H1 (cell line): ENCODE measurements around the gene HDAC7. TPM values are rescaled to one million over a fixed set of nuclear protein-coding genes. Genes with fewer than 3 reads are reported as not detected.

ENCODE experiments used
- CTCF ChIA-PET: fragments of 300-600 bp; sonication (Branson Sonifier 250); formaldehyde crosslinking; loops from one replicate; lab custom pipeline; 2021; ENCODE audit not compliant: partially characterized antibody; lab: Charles Lee
- POLR2A ChIA-PET: fragments of 300-600 bp; sonication (Branson Sonifier 250); formaldehyde crosslinking; loops from one replicate; lab custom pipeline; 2021; ENCODE audit warnings: inconsistent platforms; ENCODE audit not compliant: partially characterized antibody; lab: Charles Lee
- DNase-seq, 2 experiments: peaks; one replicate each; pipeline versions ENCODE4 v3.0.0 to v3.0.0-alpha.2; 2010 to 2022; ENCODE audit warnings: low spot score in 2 of 2, low read depth in 1 of 2, mixed read lengths in 1 of 2
- FAIRE-seq: peaks from 2 replicates; lab custom pipeline; 2011; peaks lifted over from hg19 to GRCh38; lab: Jason Lieb, UNC
- H2AFZ ChIP-seq: 2 replicates; pipeline ENCODE4 v1.8.1; 2012; ENCODE audit warnings: low read length, inconsistent platforms
- H2AK5ac ChIP-seq: 2 replicates; pipeline ENCODE4 v1.6.1; 2013; ENCODE audit warnings: low read depth, low read length
- H2BK120ac ChIP-seq: replicated peaks from 2 replicates; pipeline ENCODE3; 2013; ENCODE audit warnings: low read depth, low read length, inconsistent platforms
- H2BK12ac ChIP-seq: 2 replicates; pipeline ENCODE4 v1.6.1; 2013; ENCODE audit warnings: low read depth, low read length
- H2BK15ac ChIP-seq: 2 replicates; pipeline ENCODE4 v1.6.1; 2013; ENCODE audit warnings: low read length
- H2BK20ac ChIP-seq: 2 replicates; pipeline ENCODE4 v1.6.1; 2013; ENCODE audit warnings: low read length
- H2BK5ac ChIP-seq: 2 replicates; pipeline ENCODE4 v1.6.1; 2013; ENCODE audit warnings: low read depth, low read length
- H3K14ac ChIP-seq: 2 replicates; pipeline ENCODE4 v1.6.1; 2013; ENCODE audit warnings: inconsistent platforms; ENCODE audit not compliant: insufficient read length
- H3K18ac ChIP-seq: 2 replicates; pipeline ENCODE4 v1.6.1; 2013; ENCODE audit warnings: low read length; ENCODE audit errors: extremely low read depth
- H3K23ac ChIP-seq: 2 replicates; pipeline ENCODE4 v1.6.1; 2013; ENCODE audit warnings: inconsistent platforms; ENCODE audit not compliant: insufficient read length
- H3K23me2 ChIP-seq: 2 replicates; pipeline ENCODE4 v1.6.1; 2013; ENCODE audit warnings: low read depth, low read length
- H3K27ac ChIP-seq: 2 replicates; pipeline ENCODE4 v1.6.1; 2011; ENCODE audit warnings: low read depth, low read length, inconsistent platforms
- H3K27me3 ChIP-seq, 4 experiments: replicated peaks in 1 of 4; 1 replicate in 1 of 4; 2 replicates in 3 of 4; pipeline versions ENCODE4 v1.6.1 to v1.8.1; 2011 to 2013; ENCODE audit warnings: low read length in 3 of 4, mild to moderate bottlenecking in 3 of 4, inconsistent platforms in 2 of 4, mixed read lengths in 2 of 4, moderate library complexity in 1 of 4; ENCODE audit not compliant: control insufficient read depth in 3 of 4, insufficient read depth in 3 of 4; ENCODE audit errors: extremely low read depth in 1 of 4
- H3K36me3 ChIP-seq, 4 experiments: 2 replicates each; pipeline versions ENCODE4 v1.6.1 to v1.8.1; 2011 to 2013; ENCODE audit warnings: mild to moderate bottlenecking in 4 of 4, low read length in 3 of 4, moderate library complexity in 2 of 4, control low read depth in 1 of 4, inconsistent platforms in 1 of 4; ENCODE audit not compliant: insufficient read depth in 4 of 4, control insufficient read depth in 2 of 4
- H3K4ac ChIP-seq: replicated peaks from 2 replicates; pipeline ENCODE3; 2013; ENCODE audit warnings: low read length, low read depth, mixed read lengths, inconsistent platforms; ENCODE audit not compliant: insufficient read length
- H3K4me1 ChIP-seq, 4 experiments: replicated peaks in 1 of 4; 1 replicate in 1 of 4; 2 replicates in 3 of 4; pipeline versions ENCODE4 v1.6.1 to v1.8.1; 2011 to 2013; ENCODE audit warnings: low read length in 3 of 4, inconsistent platforms in 2 of 4, mixed read lengths in 1 of 4; ENCODE audit not compliant: insufficient read depth in 4 of 4, control insufficient read depth in 3 of 4
- H3K4me2 ChIP-seq, 2 experiments: 2 replicates each; pipeline versions ENCODE4 v1.6.1 to v1.8.1; 2011 to 2013; ENCODE audit warnings: low read depth in 2 of 2, low read length in 2 of 2, control low read depth in 1 of 2, inconsistent platforms in 1 of 2, mild to moderate bottlenecking in 1 of 2; ENCODE audit not compliant: insufficient read depth in 1 of 2
- H3K4me3 ChIP-seq, 4 experiments: fragments of 200-600, 300-600 bp in 1 of 4; sonication (generic), shearing (Covaris generic), sonication (Bioruptor Twin) in 1 of 4; 2 replicates each; pipeline versions ENCODE4 v1.5.1 to v1.8.1; 2011 to 2016; ENCODE audit warnings: low read length in 4 of 4, low read depth in 3 of 4, control low read depth in 2 of 4, inconsistent platforms in 2 of 4, mild to moderate bottlenecking in 2 of 4, mixed read lengths in 1 of 4, moderate library complexity in 1 of 4; ENCODE audit not compliant: insufficient read depth in 2 of 4; ENCODE audit errors: extremely low read depth in 1 of 4
- H3K56ac ChIP-seq: replicated peaks from 2 replicates; pipeline ENCODE3; 2013; ENCODE audit warnings: low read depth, mild to moderate bottlenecking, mixed read lengths, low read length, inconsistent platforms; ENCODE audit not compliant: insufficient read length
- H3K79me1 ChIP-seq: 2 replicates; pipeline ENCODE4 v1.6.1; 2013; ENCODE audit warnings: low read depth, low read length, control low read depth
- H3K79me2 ChIP-seq, 2 experiments: 2 replicates each; pipeline versions ENCODE4 v1.6.1 to v1.8.1; 2012 to 2013; ENCODE audit warnings: low read length in 2 of 2, mild to moderate bottlenecking in 2 of 2, inconsistent platforms in 1 of 2; ENCODE audit not compliant: insufficient read depth in 2 of 2, control insufficient read depth in 1 of 2
- H3K9ac ChIP-seq, 4 experiments: replicated peaks in 1 of 4; 1 replicate in 1 of 4; 2 replicates in 3 of 4; pipeline versions ENCODE4 v1.6.1 to v1.8.1; 2011 to 2013; ENCODE audit warnings: low read depth in 3 of 4, low read length in 3 of 4, control low read depth in 2 of 4, mild to moderate bottlenecking in 2 of 4, moderate library complexity in 2 of 4, inconsistent platforms in 1 of 4; ENCODE audit errors: extremely low read depth in 1 of 4
- H3K9me3 ChIP-seq, 2 experiments: 2 replicates each; pipeline versions ENCODE4 v1.6.1 to v1.8.1; 2012 to 2013; ENCODE audit warnings: mild to moderate bottlenecking in 2 of 2, moderate library complexity in 2 of 2, control low read depth in 1 of 2, inconsistent platforms in 1 of 2, low read depth in 1 of 2, low read length in 1 of 2, mixed read lengths in 1 of 2; ENCODE audit not compliant: insufficient read depth in 2 of 2
- H4K20me1 ChIP-seq, 2 experiments: replicated peaks in 1 of 2; 2 replicates each; pipeline versions ENCODE3 to v1.8.1; 2011 to 2013; ENCODE audit warnings: inconsistent platforms in 2 of 2, low read length in 2 of 2, mild to moderate bottlenecking in 1 of 2; ENCODE audit not compliant: insufficient read depth in 2 of 2, control insufficient read depth in 1 of 2
- H4K5ac ChIP-seq: 2 replicates; pipeline ENCODE4 v1.6.1; 2013; ENCODE audit warnings: low read length, low read depth, mixed read lengths, inconsistent platforms; ENCODE audit not compliant: insufficient read length
- H4K8ac ChIP-seq: 2 replicates; pipeline ENCODE4 v1.8.0; 2013; ENCODE audit warnings: mild to moderate bottlenecking, moderate library complexity, low read length, inconsistent platforms; ENCODE audit not compliant: insufficient read depth; ENCODE audit errors: extremely low read depth
- H4K91ac ChIP-seq: replicated peaks from 2 replicates; pipeline ENCODE3; 2013; ENCODE audit warnings: low read length, mixed read lengths, inconsistent platforms; ENCODE audit not compliant: insufficient read length
- BRCA1 ChIP-seq: IDR thresholded peaks from 2 replicates; pipeline ENCODE4 v1.6.1; 2012; ENCODE audit warnings: low read depth, low read length, improper control_type of control experiment
- CBX8 ChIP-seq: fragments of 300-800, 300-1000 bp; sonication (generic); IDR thresholded peaks from 2 replicates; pipeline ENCODE4 v1.7.1; 2016; ENCODE audit warnings: low read depth, low read length, borderline replicate concordance
- EP300 ChIP-seq, 2 experiments: IDR thresholded peaks; 1 replicate in 1 of 2; 2 replicates in 1 of 2; pipeline ENCODE4 v1.6.1; 2011 to 2012; ENCODE audit warnings: low read depth in 2 of 2, low read length in 2 of 2, mild to moderate bottlenecking in 2 of 2, borderline replicate concordance in 1 of 2, inconsistent platforms in 1 of 2, moderate library complexity in 1 of 2
- GABPA ChIP-seq: IDR thresholded peaks from 2 replicates; pipeline ENCODE4 v1.6.1; 2011; ENCODE audit warnings: mild to moderate bottlenecking, low read length, moderate library complexity, borderline replicate concordance; ENCODE audit not compliant: insufficient read depth
- POLR2A ChIP-seq, 2 experiments: IDR thresholded peaks; 1 replicate in 1 of 2; 2 replicates in 1 of 2; pipeline ENCODE4 v1.6.1; 2011; ENCODE audit warnings: low read depth in 2 of 2, low read length in 2 of 2, mild to moderate bottlenecking in 2 of 2; ENCODE audit errors: control extremely low read depth in 1 of 2
- RBBP5 ChIP-seq: IDR thresholded peaks from 2 replicates; pipeline ENCODE4 v1.7.1; 2012; ENCODE audit warnings: low read depth, mild to moderate bottlenecking, inconsistent platforms, low read length, moderate library complexity, borderline replicate concordance
- RNF2 ChIP-seq: fragments of 200-900, 300-1000 bp; sonication (generic); IDR thresholded peaks from 2 replicates; pipeline ENCODE4 v1.7.1; 2016; ENCODE audit warnings: borderline replicate concordance, low read depth, mild to moderate bottlenecking, antibody characterized with exemption, low read length; ENCODE audit not compliant: poor library complexity, severe bottlenecking; ENCODE audit errors: missing control alignments
- SIRT6 ChIP-seq: IDR thresholded peaks from one replicate; pipeline ENCODE4 v1.7.1; 2012; ENCODE audit warnings: low read length, inconsistent platforms
- SUZ12 ChIP-seq: fragments of 200-600 bp; sonication (generic); IDR thresholded peaks from 2 replicates; pipeline ENCODE4 v1.6.1; 2012; ENCODE audit warnings: mild to moderate bottlenecking, inconsistent platforms, low read length, moderate library complexity, mixed read lengths
- WGBS, 2 experiments: shearing (Covaris generic) in 1 of 2; methylation state at CpG; one replicate each; pipeline versions ENCODE4 v1.1.6 to v1.1.7; 2013 to 2015; ENCODE audit warnings: low lambda C conversion rate in 2 of 2, mixed read lengths in 2 of 2, inconsistent platforms in 1 of 2, low coverage in 1 of 2, missing lambda C conversion rate in 1 of 2; ENCODE audit not compliant: insufficient replicate concordance in 2 of 2, insufficient coverage in 1 of 2, insufficient read length in 1 of 2; ENCODE audit errors: extremely low coverage in 1 of 2, missing lambda C conversion rate in 1 of 2; 5-methylcytosine and 5-hydroxymethylcytosine counted together
- polyA plus RNA-seq, 7 experiments: library from polyadenylated mRNA; depleted of rRNA in 3 of 7; stranded (reverse) in 5 of 7; unstranded in 2 of 7; fragments of >200 nt in 5 of 7; fragments of 200-250 nt in 2 of 7; gene quantifications; 1 replicate in 5 of 7; 2 replicates in 1 of 7; 4 replicates in 1 of 7; pipeline versions ENCODE4 v1.2.1 to v1.2.3, GENCODE V29; 2011 to 2013; ENCODE audit warnings: missing spikeins in 2 of 7, mixed read lengths in 2 of 7
- total RNA-seq: library from RNA; stranded (reverse); fragmentation: NEBNext Ultra II Directional; extraction: Animal tissue kit (Norgen Biotek cat#: 25700); gene quantifications from 2 replicates; pipeline ENCODE4 v1.2.1, GENCODE V29; 2021
- TF ChIP-seq, protein P1 (sequence below): IDR thresholded peaks from 2 replicates; pipeline ENCODE4 v1.6.1; 2012; ENCODE audit warnings: inconsistent platforms

The HDAC7 gene
- total and polyA plus RNA-seq, 2 of the 8 experiments (the other 6 are each of a cell fraction or from before 2014, with no cell fraction given): 25.5 to 84.9 TPM

DNA sequence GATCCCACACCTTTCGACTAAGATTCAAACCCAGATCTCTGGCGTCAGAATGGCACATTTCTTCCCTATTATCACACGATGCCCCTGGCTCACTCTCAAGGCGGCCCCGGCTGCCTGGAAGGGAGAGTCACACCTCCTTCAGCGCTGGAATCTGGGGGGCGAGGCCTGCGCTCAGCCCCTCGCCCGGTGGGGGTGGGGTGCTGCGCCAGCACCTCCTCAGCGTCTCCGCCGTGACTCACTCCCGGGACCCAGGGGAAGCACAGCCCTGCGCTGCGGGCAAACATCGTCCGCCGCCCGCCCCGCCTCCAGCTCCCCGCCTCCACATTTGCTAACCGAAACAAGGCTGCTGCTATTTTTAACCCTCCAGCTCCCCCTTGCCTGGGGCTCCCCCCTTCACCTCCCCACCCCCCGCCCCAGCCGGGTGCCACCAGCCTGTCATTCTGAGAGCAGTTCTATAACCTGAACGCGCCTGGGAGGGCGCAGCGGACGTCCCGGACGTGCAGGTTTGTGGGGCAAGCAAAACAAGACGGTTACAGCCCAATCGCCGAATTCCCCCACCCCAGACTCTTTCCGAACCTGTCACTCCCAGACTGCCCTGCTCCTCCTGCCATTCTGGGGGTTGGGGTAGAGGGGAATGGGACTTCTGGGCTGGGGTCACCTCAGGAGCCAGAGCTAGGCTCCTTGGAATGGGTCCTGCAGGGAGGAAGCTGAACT lies 6.7 kb downstream of the HDAC7 start:
- H2AFZ ChIP-seq: peak overlapping the region; percentile 47; the same call in 1 of the 2 replicates
- 7% methylated on average over 16 of the region's 37 CpGs; no CpG with 5 or more reads in 1 of the 2 experiments for WGBS, 2 experiments
- H3K27me3 ChIP-seq: no peaks in the 10 kb centered on the region
- peaks cover 28 to 72% (median 58%) of the 10 kb centered on the region in 4 experiments for H3K4me1 ChIP-seq
- peak overlapping the region; percentile 33 for H3K18ac ChIP-seq
- FAIRE-seq (no peak), DNase-seq (peak; percentile 81 to 83)
- H3K9ac ChIP-seq: peak overlapping the region in 2 of 4 experiments; percentile 8 to 34; a peak in 3 of 7 replicates
- no peak overlapping the region for H3K23ac ChIP-seq
- 0 out of 2 replicates have a peak overlapping the region, but pooled peaks have one; percentile 37 for H2BK15ac ChIP-seq
- H2BK5ac ChIP-seq: peak overlapping the region; percentile 90
- H3K23me2 ChIP-seq: peaks cover 3% of the 10 kb centered on the region
- no peaks in the 10 kb centered on the region for H3K36me3 ChIP-seq
- no peaks in the 10 kb centered on the region for H3K9me3 ChIP-seq
- H3K79me2 ChIP-seq: peaks cover 4 to 84% of the 10 kb centered on the region in 2 experiments; a peak in 3 of 4 replicates
- POLR2A ChIA-PET: interaction anchor here (0.6 to 29.3 kb wide), 9 partner anchors 8 to 415 kb away, joined by 3 to 480 read pairs (median 11); partner anchors contain the start of gene PFKM
- peak overlapping the region; percentile 82 for H2BK12ac ChIP-seq
- H3K4me2 ChIP-seq: peak overlapping the region; percentile 71 to 76
- H2BK20ac ChIP-seq: no peak overlapping the region
- H2AK5ac ChIP-seq: 0 out of 2 replicates have a peak overlapping the region, but pooled peaks have one; percentile 69
- H4K20me1 ChIP-seq: peaks cover 7 to 22% of the 10 kb centered on the region in 2 experiments
- no peak overlapping the region for H3K56ac ChIP-seq
- peaks cover 13% of the 10 kb centered on the region for H3K79me1 ChIP-seq
- peak overlapping the region; percentile 73 for H4K5ac ChIP-seq
- CTCF ChIA-PET: interaction anchor here (0.8 to 58.8 kb wide), 15 partner anchors 7 to 215 kb away, joined by 3 to 2001 read pairs (median 5); partner anchors contain the start of gene HDAC7
- H3K4ac ChIP-seq: peak overlapping the region; percentile 74
- H4K8ac ChIP-seq: peak overlapping the region; percentile 72; the same call in 1 of the 2 replicates
- H3K14ac ChIP-seq: no peak overlapping the region
- peak overlapping the region; percentile 86 for H4K91ac ChIP-seq
- peak overlapping the region; percentile 14 to 55 (median 40); a peak in 7 of 8 replicates for H3K4me3 ChIP-seq
- H2BK120ac ChIP-seq: peak overlapping the region; percentile 89
- H3K27ac ChIP-seq: peak overlapping the region; percentile 79
- no peak for TF ChIP-seq GABPA
- TF ChIP-seq EP300 (IDR thresholded peaks at IDR 0.05; ENCODE audit: borderline replicate concordance in 1 of 2, low read depth in 2 of 2, low read length in 2 of 2): peak in 1 of 2 experiments; percentile 77; a peak in 1 of 3 replicates
- no peak for TF ChIP-seq POLR2A (IDR thresholded peaks at IDR 0.05; ENCODE audit: control extremely low read depth in 1 of 2, low read depth in 2 of 2, low read length in 2 of 2)
- no peak for TF ChIP-seq SIRT6
- TF ChIP-seq CBX8: no peak
- TF ChIP-seq, protein P1, sequence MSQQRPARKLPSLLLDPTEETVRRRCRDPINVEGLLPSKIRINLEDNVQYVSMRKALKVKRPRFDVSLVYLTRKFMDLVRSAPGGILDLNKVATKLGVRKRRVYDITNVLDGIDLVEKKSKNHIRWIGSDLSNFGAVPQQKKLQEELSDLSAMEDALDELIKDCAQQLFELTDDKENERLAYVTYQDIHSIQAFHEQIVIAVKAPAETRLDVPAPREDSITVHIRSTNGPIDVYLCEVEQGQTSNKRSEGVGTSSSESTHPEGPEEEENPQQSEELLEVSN: no peak; the same call in 1 of the 2 replicates
- TF ChIP-seq SUZ12: no peak
- TF ChIP-seq BRCA1: no peak
- TF ChIP-seq RBBP5: peak; percentile 49; the same call in 1 of the 2 replicates
- TF ChIP-seq RNF2: no peak
